Heart right ventricle (tissue), 16 donors: Measurements from ENCODE around the gene F12. TPM values are rescaled to one million over a fixed set of nuclear protein-coding genes. Genes with fewer than 3 reads are reported as not detected.

Experiments used
- ATAC-seq, 8 donors: fragments of 200-7000 bp; cut with Tn5 transposase; one replicate each; pipeline ENCODE4 v1.9.1; 2020; ENCODE audit warnings: mild to moderate bottlenecking in 8 of 8, moderate library complexity in 8 of 8, moderate number of reproducible peaks in 1 of 8
- DNase-seq, 2 donors: peaks; one replicate each; pipeline ENCODE4 v3.0.0-alpha.2; 2020
- H3K27ac ChIP-seq, 10 donors: fragments of 200-600 bp; sonication (generic) in 2 of 10; one replicate each; pipeline versions ENCODE4 v1.5.0 to v1.8.0; 2020 to 2022; ENCODE audit warnings: mild to moderate bottlenecking in 3 of 10
- H3K27me3 ChIP-seq, 7 donors: fragments of 200-600 bp; one replicate each; pipeline ENCODE4 v1.8.0; 2021 to 2022; ENCODE audit warnings: mild to moderate bottlenecking in 2 of 7
- H3K36me3 ChIP-seq, 9 donors: fragments of 200-600 bp; sonication (generic) in 1 of 9; one replicate each; pipeline versions ENCODE4 v1.5.0 to v1.8.0; 2020 to 2022; ENCODE audit warnings: mild to moderate bottlenecking in 2 of 9
- H3K4me1 ChIP-seq, 9 donors: fragments of 200-600 bp; sonication (generic) in 1 of 9; one replicate each; pipeline versions ENCODE4 v1.5.0 to v1.8.0; 2020 to 2022; ENCODE audit warnings: mild to moderate bottlenecking in 4 of 9
- H3K4me3 ChIP-seq, 10 donors: fragments of 200-600 bp; sonication (generic) in 2 of 10; one replicate each; pipeline versions ENCODE4 v1.5.0 to v1.8.0; 2020 to 2022; ENCODE audit warnings: mild to moderate bottlenecking in 7 of 10, moderate library complexity in 2 of 10
- H3K9me3 ChIP-seq, 11 donors: fragments of 200-600 bp in 10 of 11; sonication (generic) in 2 of 11; one replicate each; pipeline versions ENCODE4 v1.5.0 to v1.8.0; 2013 to 2022; ENCODE audit warnings: mild to moderate bottlenecking in 2 of 11, control low read depth in 1 of 11, moderate library complexity in 1 of 11
- WGBS, 2 donors: extraction: QIAGEN DNeasy Blood & Tissue Kit; methylation state at CpG; one replicate each; pipeline ENCODE4 v1.1.7; 2013; ENCODE audit warnings: inconsistent platforms in 1 of 2; 5-methylcytosine and 5-hydroxymethylcytosine counted together
- intact Hi-C, 10 donors: fragments of 100-400 bp; cut with DNase I; formaldehyde crosslinking; loops; one replicate each; pipeline versions ENCODE4 v1.11.1 to v1.14.2; 2022
- polyA plus RNA-seq, 2 donors: library from polyadenylated mRNA; stranded (reverse); fragments of 200-250 nt; gene quantifications; one replicate each; pipeline ENCODE4 v1.2.3, GENCODE V29; 2013
- total RNA-seq, 10 donors: library from RNA; stranded (reverse); fragmentation: NEBNext Ultra II Directional in 3 of 10; extraction: Animal tissue kit (Norgen Biotek cat#: 25700) in 3 of 10; gene quantifications; one replicate each; pipeline versions ENCODE4 v1.2.1 to v1.2.4, GENCODE V29; 2021 to 2023
- TF ChIP-seq, protein P1 (sequence below), 9 donors: fragments of 200-600 bp; sonication (generic) in 2 of 9; IDR thresholded peaks; one replicate each; pipeline versions ENCODE4 v1.5.0 to v1.8.0; 2021 to 2022; ENCODE audit warnings: antibody characterized with exemption in 9 of 9, mild to moderate bottlenecking in 5 of 9, moderate library complexity in 1 of 9
- donor health status: Arrhythmogenic right ventricular cardiomyopathy.
- donor health status: ischemic (EF 13 %, LVEDD 7.1; RV severe dilation, severe dysfunction).
- donor health status: healthy with polysubstance abuse.
- donor health status: DM: no; HTN: yes; CAD: no.
- donor health status: DM: no; HTN: no; CAD: no.
- donor health status: ischemic (EF 25% LVEDD 6.9; RV normal size, moderate dysfunction).
- donor health status: ischemic (EF 25% LVEDD 5.7; RV mildly dilated, moderate dysfunction).
- donor health status: healthy.
- donor health status: DM: yes; HTN: yes; CAD: no.
- donor health status: Ischemic cardiomyopathy.
- donor health status: ischemic (EF 35%, LVEDD 5.7; RV mildly dilated, moderate dysfunction).
- donor health status: nonischemic (EF 11% LVEDD 7.7; RV severe dilation, severe dysfunction).
- donor health status: DM: yes; HTN: yes; CAD: no.
- donor health status: PGD.
- donor health status: ischemic (EF 29% LVEDD 5.4; RV normal size, mild dysfunction).
- donor health status: nonischemic (EF 23%, LVEDD 6.1; RV moderate dilation, normal function).

F12 gene
- total and polyA plus RNA-seq, 12 donors = 0.25 to 0.37 (median 0.28) TPM; not detected in 9

DNA sequence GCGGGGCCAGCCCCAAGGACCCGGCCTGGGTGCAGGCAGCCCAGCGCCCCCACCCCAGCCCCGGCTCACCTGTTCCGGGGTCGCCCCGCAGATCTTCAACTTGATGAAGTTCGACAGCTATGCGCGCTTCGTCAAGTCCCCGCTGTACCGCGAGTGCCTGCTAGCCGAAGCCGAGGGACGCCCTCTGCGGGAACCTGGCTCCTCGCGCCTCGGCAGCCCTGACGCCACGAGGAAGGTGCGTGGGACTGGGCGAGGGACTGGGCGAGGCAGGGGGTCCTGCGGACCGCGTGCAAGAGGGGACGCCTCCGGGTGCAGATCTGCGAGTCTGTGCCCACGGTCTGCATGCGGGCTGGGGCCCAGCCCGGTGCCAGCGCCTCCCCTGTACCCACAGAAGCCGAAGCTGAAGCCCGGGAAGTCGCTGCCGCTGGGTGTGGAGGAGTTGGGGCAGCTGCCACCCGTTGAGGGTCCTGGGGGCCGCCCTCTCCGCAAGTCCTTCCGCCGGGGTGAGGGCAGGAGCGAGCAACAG is 42.0 kb downstream of the F12 start:
- TF ChIP-seq, protein P1, sequence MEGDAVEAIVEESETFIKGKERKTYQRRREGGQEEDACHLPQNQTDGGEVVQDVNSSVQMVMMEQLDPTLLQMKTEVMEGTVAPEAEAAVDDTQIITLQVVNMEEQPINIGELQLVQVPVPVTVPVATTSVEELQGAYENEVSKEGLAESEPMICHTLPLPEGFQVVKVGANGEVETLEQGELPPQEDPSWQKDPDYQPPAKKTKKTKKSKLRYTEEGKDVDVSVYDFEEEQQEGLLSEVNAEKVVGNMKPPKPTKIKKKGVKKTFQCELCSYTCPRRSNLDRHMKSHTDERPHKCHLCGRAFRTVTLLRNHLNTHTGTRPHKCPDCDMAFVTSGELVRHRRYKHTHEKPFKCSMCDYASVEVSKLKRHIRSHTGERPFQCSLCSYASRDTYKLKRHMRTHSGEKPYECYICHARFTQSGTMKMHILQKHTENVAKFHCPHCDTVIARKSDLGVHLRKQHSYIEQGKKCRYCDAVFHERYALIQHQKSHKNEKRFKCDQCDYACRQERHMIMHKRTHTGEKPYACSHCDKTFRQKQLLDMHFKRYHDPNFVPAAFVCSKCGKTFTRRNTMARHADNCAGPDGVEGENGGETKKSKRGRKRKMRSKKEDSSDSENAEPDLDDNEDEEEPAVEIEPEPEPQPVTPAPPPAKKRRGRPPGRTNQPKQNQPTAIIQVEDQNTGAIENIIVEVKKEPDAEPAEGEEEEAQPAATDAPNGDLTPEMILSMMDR (IDR thresholded peaks at IDR 0.05) = peak in 2 of 9 donors; percentile 27 to 35
- peak overlapping the region; percentile 31 to 60 (median 48) for H3K4me3 ChIP-seq
- WGBS, 2 donors = 13 to 16% methylated on average over 43 to 46 of the region's 46 CpGs
- peak overlapping the region in 9 of 10 donors; percentile 69 to 93 (median 86) for H3K27ac ChIP-seq
- DNase-seq (no peak), ATAC-seq (peak in 5 of 8 donors; percentile 5 to 12 (median 10))
- H3K36me3 ChIP-seq = peaks cover 0 to 34% (median 0%) of the 10 kb centered on the region in 9 donors
- no peaks in the 10 kb centered on the region for H3K9me3 ChIP-seq
- no peaks in the 10 kb centered on the region for H3K27me3 ChIP-seq
- intact Hi-C loops = loop anchor here in 2 of 10 donors (10.0 kb wide), 2 partner anchors 53 to 253 kb away; partner anchors contain the start of gene MXD3 (in 1 of the 2)
- peaks cover 3 to 78% (median 31%) of the 10 kb centered on the region in 9 donors for H3K4me1 ChIP-seq

DNA sequence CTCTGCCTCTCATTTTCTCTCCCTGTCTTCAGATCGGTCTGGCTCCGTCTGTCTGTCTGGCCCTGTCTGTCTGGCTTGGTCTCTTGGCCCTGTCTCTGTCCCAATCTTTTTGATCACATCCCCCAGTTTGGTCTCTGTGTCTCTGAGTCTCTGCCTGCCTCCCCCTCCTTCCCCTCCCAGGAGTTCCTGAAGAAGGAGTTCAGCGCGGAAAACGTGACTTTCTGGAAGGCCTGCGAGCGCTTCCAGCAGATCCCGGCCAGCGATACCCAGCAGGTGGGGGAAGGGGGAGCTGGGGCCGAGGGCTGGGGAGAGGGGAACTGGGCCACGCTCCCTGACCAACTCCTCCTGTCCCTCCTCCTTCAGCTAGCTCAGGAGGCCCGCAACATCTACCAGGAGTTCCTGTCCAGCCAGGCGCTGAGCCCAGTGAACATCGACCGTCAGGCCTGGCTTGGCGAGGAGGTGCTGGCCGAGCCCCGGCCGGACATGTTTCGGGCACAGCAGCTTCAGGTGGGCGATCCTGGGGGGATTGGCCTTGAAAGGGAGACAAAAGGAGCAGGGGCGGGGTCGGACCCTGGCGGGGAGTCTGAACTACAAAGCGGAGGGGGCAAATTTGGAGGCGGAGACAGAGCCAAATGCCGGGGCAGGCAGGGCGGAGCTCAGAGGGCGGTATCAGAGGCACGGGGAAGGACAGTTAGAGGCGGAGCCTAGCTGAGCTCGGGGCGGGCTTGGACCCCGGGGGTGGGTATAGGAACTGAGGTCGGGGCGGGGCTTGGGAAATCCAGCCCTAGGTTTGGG is 42.6 kb downstream of the F12 start:
- no peaks in the 10 kb centered on the region for H3K9me3 ChIP-seq
- 12 to 19% methylated on average over 36 of the region's 36 CpGs for WGBS, 2 donors
- peak overlapping the region; percentile 31 to 60 (median 48) for H3K4me3 ChIP-seq
- H3K36me3 ChIP-seq = peaks cover 0 to 27% (median 0%) of the 10 kb centered on the region in 9 donors
- TF ChIP-seq, protein P1 (IDR thresholded peaks at IDR 0.05) = no peak
- peak; percentile 83 to 93 (median 90) for ATAC-seq
- H3K4me1 ChIP-seq = peaks cover 3 to 78% (median 31%) of the 10 kb centered on the region in 9 donors
- H3K27me3 ChIP-seq = no peaks in the 10 kb centered on the region
- intact Hi-C loops = loop anchor here in 2 of 10 donors (10.0 kb wide), 2 partner anchors 52 to 252 kb away; partner anchors contain the start of gene MXD3 (in 1 of the 2)
- H3K27ac ChIP-seq = peak overlapping the region; percentile 47 to 93 (median 86)
- DNase-seq = peak; percentile 89 to 91

DNA sequence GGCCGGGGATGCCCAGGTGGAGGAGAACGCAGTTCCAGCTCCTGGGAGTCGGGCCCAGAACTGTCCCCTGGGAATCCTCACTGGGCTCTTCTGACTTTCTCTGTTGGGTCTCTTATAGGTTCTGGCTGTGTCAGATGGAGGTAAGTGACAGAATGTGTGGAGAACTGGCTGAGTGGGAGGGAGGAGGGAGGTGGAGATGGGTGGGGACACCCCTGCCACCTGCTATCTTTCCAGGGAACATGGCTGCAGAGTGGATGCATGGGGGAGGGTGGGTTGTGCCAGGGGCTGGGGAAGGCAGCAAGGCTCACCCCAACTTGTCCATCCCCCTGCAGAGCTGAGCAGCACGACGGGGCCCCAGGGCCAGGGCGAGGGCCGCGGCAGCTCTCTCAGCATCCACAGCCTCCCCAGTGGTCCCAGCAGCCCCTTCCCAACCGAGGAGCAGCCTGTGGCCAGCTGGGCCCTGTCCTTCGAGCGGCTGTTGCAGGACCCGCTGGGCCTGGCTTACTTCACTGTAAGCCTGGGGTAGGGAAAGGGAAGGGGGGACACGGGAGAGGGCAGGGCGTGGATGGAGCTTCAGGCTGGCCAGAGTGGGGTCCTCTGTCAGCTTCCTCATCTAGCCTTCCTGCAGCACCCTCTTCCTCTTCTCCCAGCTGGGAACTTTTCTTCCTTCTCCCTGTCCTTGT is 43.4 kb downstream of the F12 start:
- H3K4me3 ChIP-seq = peak overlapping the region in 3 of 10 donors; percentile 55 to 60 (median 57)
- TF ChIP-seq, protein P1 (IDR thresholded peaks at IDR 0.05) = no peak
- peak overlapping the region in 7 of 10 donors; percentile 81 to 93 (median 87) for H3K27ac ChIP-seq
- no peaks in the 10 kb centered on the region for H3K9me3 ChIP-seq
- peaks cover 0 to 26% (median 0%) of the 10 kb centered on the region in 9 donors for H3K36me3 ChIP-seq
- DNase-seq (no peak), ATAC-seq (no peak)
- no peaks in the 10 kb centered on the region for H3K27me3 ChIP-seq
- WGBS, 2 donors = 77 to 81% methylated on average over 14 of the region's 14 CpGs
- intact Hi-C loops = loop anchor here in 2 of 10 donors (10.0 kb wide), 2 partner anchors 51 to 251 kb away; partner anchors contain the start of gene MXD3 (in 1 of the 2)
- H3K4me1 ChIP-seq = peaks cover 3 to 78% (median 31%) of the 10 kb centered on the region in 9 donors
